HepG2 (cell line): Measurements from ENCODE around the gene TMIGD3.
"Not testable (repeated sequence)": the region's sequence is repeated elsewhere in the genome, so short reads cannot be mapped to it uniquely, and the experiment has no call there.

Experiments used
- CAMTA2 ChIP-seq: sonication (generic); formaldehyde crosslinking; IDR thresholded peaks from 2 replicates; pipeline ENCODE4 v1.4.0; 2020; ENCODE audit warnings: mild to moderate bottlenecking, missing genetic modification reagents, borderline replicate concordance
- EZH2 ChIP-seq: conservative IDR thresholded peaks from 2 replicates; pipeline ENCODE4 v1.6.1; 2012; ENCODE audit warnings: mild to moderate bottlenecking, low read depth, low read length, moderate library complexity
- HINFP ChIP-seq: sonication (generic); formaldehyde crosslinking; IDR thresholded peaks from 2 replicates; pipeline ENCODE4 v1.4.0; 2020; ENCODE audit warnings: low read depth, mild to moderate bottlenecking, missing genetic modification reagents
- MAFK ChIP-seq, 2 experiments: IDR thresholded peaks in 1 of 2; conservative IDR thresholded peaks in 1 of 2; 2 replicates each; pipeline ENCODE4 v1.6.1; 2011; ENCODE audit warnings: improper control_type of control experiment in 2 of 2, low read length in 2 of 2
- MLX ChIP-seq: IDR thresholded peaks from 2 replicates; pipeline ENCODE4 v1.6.1; 2016
- NFYB ChIP-seq: sonication (generic); formaldehyde crosslinking; IDR thresholded peaks from 2 replicates; pipeline ENCODE4 v1.4.0; 2020; ENCODE audit warnings: missing genetic modification reagents
- POLR2A ChIP-seq, 2 experiments: IDR thresholded peaks; 2 replicates each; pipeline ENCODE4 v1.6.1; 2011; ENCODE audit warnings: low read depth in 2 of 2, low read length in 2 of 2, mild to moderate bottlenecking in 1 of 2, moderate library complexity in 1 of 2; ENCODE audit not compliant: insufficient read depth in 1 of 2
- SMAD1 ChIP-seq: sonication (generic); formaldehyde crosslinking; IDR thresholded peaks from 2 replicates; pipeline ENCODE4 v1.4.0; 2020; ENCODE audit warnings: missing genetic modification reagents, low read depth, mild to moderate bottlenecking, borderline replicate concordance
- TARDBP ChIP-seq: sonication (generic); formaldehyde crosslinking; IDR thresholded peaks from 2 replicates; pipeline ENCODE4 v1.8.0; 2022; ENCODE audit warnings: mild to moderate bottlenecking, missing genetic modification reagents
- ZNF644 ChIP-seq: IDR thresholded peaks from 2 replicates; pipeline ENCODE4 v1.6.1; 2016; ENCODE audit warnings: low read depth
- ZSCAN21 ChIP-seq: sonication (generic); formaldehyde crosslinking; IDR thresholded peaks from 2 replicates; pipeline ENCODE4 v1.8.0; 2022; ENCODE audit warnings: mild to moderate bottlenecking, missing genetic modification reagents, moderate library complexity, borderline replicate concordance
- TF ChIP-seq, protein P1 (sequence below): sonication (generic); formaldehyde crosslinking; IDR thresholded peaks from 2 replicates; pipeline ENCODE4 v1.5.1; 2020; ENCODE audit warnings: missing genetic modification reagents, mild to moderate bottlenecking, borderline replicate concordance
- TF ChIP-seq, protein P2 (sequence below): sonication (generic); formaldehyde crosslinking; IDR thresholded peaks from 2 replicates; pipeline ENCODE4 v1.4.0; 2020; ENCODE audit warnings: missing genetic modification reagents, mild to moderate bottlenecking, borderline replicate concordance
- TF ChIP-seq, protein P3 (sequence below): sonication (generic); formaldehyde crosslinking; IDR thresholded peaks from 2 replicates; pipeline ENCODE4 v1.5.1; 2020; ENCODE audit warnings: missing genetic modification reagents, mild to moderate bottlenecking, borderline replicate concordance

DNA sequence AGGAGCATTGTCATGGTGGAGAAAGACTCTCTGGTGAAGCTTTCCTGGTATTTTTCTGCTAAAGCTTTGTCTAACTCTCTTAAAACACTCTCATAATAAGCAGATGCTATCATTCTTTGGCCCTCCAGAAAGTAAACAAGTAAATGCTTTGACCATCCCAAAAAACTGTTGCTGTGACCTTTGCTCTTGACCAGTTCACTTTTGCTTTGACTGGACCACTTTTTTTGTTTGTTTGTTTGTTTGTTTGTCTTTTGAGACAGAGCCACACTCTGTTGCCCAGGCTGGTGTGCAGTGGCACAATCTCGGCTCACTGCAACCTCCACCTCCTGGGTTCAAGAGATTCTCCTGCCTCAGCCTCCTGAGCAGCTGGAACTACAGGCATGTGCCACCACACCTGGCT is 44.4 kb upstream of the TMIGD3 start:
- TF ChIP-seq HINFP (CRISPR knock-in tag); EZH2; MLX; POLR2A (IDR thresholded peaks at IDR 0.05; ENCODE audit: insufficient read depth in 1 of 2, low read depth in 2 of 2, low read length in 2 of 2); TARDBP (CRISPR knock-in tag); SMAD1 (CRISPR knock-in tag); CAMTA2 (CRISPR knock-in tag); MAFK (conservative IDR thresholded peaks at IDR 0.05 in 1 of 2, IDR thresholded peaks at IDR 0.05 in 1 of 2; ENCODE audit: low read length in 2 of 2); ZNF644 (CRISPR knock-in tag); ZSCAN21 (CRISPR knock-in tag); NFYB: not testable (repeated sequence)
- TF ChIP-seq, protein P1, sequence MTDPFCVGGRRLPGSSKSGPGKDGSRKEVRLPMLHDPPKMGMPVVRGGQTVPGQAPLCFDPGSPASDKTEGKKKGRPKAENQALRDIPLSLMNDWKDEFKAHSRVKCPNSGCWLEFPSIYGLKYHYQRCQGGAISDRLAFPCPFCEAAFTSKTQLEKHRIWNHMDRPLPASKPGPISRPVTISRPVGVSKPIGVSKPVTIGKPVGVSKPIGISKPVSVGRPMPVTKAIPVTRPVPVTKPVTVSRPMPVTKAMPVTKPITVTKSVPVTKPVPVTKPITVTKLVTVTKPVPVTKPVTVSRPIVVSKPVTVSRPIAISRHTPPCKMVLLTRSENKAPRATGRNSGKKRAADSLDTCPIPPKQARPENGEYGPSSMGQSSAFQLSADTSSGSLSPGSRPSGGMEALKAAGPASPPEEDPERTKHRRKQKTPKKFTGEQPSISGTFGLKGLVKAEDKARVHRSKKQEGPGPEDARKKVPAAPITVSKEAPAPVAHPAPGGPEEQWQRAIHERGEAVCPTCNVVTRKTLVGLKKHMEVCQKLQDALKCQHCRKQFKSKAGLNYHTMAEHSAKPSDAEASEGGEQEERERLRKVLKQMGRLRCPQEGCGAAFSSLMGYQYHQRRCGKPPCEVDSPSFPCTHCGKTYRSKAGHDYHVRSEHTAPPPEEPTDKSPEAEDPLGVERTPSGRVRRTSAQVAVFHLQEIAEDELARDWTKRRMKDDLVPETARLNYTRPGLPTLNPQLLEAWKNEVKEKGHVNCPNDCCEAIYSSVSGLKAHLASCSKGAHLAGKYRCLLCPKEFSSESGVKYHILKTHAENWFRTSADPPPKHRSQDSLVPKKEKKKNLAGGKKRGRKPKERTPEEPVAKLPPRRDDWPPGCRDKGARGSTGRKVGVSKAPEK: not testable (repeated sequence)
- TF ChIP-seq, protein P2, sequence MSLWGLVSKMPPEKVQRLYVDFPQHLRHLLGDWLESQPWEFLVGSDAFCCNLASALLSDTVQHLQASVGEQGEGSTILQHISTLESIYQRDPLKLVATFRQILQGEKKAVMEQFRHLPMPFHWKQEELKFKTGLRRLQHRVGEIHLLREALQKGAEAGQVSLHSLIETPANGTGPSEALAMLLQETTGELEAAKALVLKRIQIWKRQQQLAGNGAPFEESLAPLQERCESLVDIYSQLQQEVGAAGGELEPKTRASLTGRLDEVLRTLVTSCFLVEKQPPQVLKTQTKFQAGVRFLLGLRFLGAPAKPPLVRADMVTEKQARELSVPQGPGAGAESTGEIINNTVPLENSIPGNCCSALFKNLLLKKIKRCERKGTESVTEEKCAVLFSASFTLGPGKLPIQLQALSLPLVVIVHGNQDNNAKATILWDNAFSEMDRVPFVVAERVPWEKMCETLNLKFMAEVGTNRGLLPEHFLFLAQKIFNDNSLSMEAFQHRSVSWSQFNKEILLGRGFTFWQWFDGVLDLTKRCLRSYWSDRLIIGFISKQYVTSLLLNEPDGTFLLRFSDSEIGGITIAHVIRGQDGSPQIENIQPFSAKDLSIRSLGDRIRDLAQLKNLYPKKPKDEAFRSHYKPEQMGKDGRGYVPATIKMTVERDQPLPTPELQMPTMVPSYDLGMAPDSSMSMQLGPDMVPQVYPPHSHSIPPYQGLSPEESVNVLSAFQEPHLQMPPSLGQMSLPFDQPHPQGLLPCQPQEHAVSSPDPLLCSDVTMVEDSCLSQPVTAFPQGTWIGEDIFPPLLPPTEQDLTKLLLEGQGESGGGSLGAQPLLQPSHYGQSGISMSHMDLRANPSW (CRISPR knock-in tag): not testable (repeated sequence)
- TF ChIP-seq, protein P3, sequence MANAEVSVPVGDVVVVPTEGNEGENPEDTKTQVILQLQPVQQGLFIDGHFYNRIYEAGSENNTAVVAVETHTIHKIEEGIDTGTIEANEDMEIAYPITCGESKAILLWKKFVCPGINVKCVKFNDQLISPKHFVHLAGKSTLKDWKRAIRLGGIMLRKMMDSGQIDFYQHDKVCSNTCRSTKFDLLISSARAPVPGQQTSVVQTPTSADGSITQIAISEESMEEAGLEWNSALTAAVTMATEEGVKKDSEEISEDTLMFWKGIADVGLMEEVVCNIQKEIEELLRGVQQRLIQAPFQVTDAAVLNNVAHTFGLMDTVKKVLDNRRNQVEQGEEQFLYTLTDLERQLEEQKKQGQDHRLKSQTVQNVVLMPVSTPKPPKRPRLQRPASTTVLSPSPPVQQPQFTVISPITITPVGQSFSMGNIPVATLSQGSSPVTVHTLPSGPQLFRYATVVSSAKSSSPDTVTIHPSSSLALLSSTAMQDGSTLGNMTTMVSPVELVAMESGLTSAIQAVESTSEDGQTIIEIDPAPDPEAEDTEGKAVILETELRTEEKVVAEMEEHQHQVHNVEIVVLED (CRISPR knock-in tag): not testable (repeated sequence)
